Motor neuron (in vitro differentiated cells): ENCODE data around the gene ZMYND8. TPM values are rescaled to one million over a fixed set of nuclear protein-coding genes. Genes with fewer than 3 reads are reported as not detected.

Experiments used
- ATAC-seq, 8 experiments: fragments of 200-7000 bp; cut with Tn5 transposase; replicated peaks in 6 of 8; 2 replicates each; pipeline ENCODE4 v1.8.0; 2021; ENCODE audit warnings: mild to moderate bottlenecking in 8 of 8, moderate library complexity in 8 of 8
- H3K27ac ChIP-seq, 2 donors: fragments of 250-450 bp; sonication (Bioruptor Pico); 2 replicates each; pipeline ENCODE4 v1.9.0; 2021; ENCODE audit warnings: antibody characterized with exemption in 2 of 2, mild to moderate bottlenecking in 2 of 2, moderate library complexity in 1 of 2
- H3K4me1 ChIP-seq, 2 donors: fragments of 250-450 bp; sonication (Bioruptor Pico); replicated peaks in 1 of 2; 2 replicates each; pipeline ENCODE4 v1.6.1; 2021; ENCODE audit warnings: antibody characterized with exemption in 2 of 2, mild to moderate bottlenecking in 2 of 2, moderate library complexity in 1 of 2
- H3K4me3 ChIP-seq, 5 donors: fragments of 250-450 bp; sonication (Bioruptor Pico); 2 replicates each; pipeline ENCODE4 v1.9.0; 2021; ENCODE audit warnings: antibody characterized with exemption in 5 of 5, mild to moderate bottlenecking in 5 of 5, moderate library complexity in 4 of 5
- WGBS, 10 experiments: fragments of 450-650 bp; shearing (Covaris generic); methylation state at CpG; one replicate each; pipeline ENCODE4 v1.0.0; 2022; 5-methylcytosine and 5-hydroxymethylcytosine counted together
- in situ Hi-C, 9 experiments: fragments of 400-800 bp; cut with MboI; loops; one replicate each; pipeline ENCODE4 v1.15.0; 2021; ENCODE audit warnings: low sequenced_read_pairs in 9 of 9, low pct_unique_long_range_greater_than_20kb in 2 of 9; ENCODE audit not compliant: unreplicated experiment in 9 of 9
- total RNA-seq, 8 experiments: library from RNA; unstranded; fragments of 300-600 nt; gene quantifications; 2 replicates each; pipeline versions ENCODE4 v1.2.3 to v1.2.4, GENCODE V29; 2022

ZMYND8 gene
- total RNA-seq, 8 experiments from 2014 or later: 18.1 to 90.8 (median 36.7) TPM

- in situ Hi-C loops: no loop called here
- H3K4me3 ChIP-seq: no peak overlapping the region
- 78 to 100% (median 100%) methylated on average over 1 to 4 of the region's 4 CpGs; no CpG with 5 or more reads in 1 of the 10 experiments for WGBS, 10 experiments
- H3K27ac ChIP-seq: no peak overlapping the region
- H3K4me1 ChIP-seq: no peaks in the 10 kb centered on the region
- ATAC-seq: no peak
Observed at GRCh38 chr20:47305667-47306066, 50.8 kb downstream of the ZMYND8 start.

GRCh38 chr20:47304287-47304686 lies 52.2 kb downstream of the ZMYND8 start:
- 80 to 100% (median 94%) methylated on average over 1 to 3 of the region's 3 CpGs; no CpG with 5 or more reads in 2 of the 10 experiments for WGBS, 10 experiments
- in situ Hi-C loops: no loop called here
- Histone ChIP-seq H3K4me3 (no peak overlapping the region), H3K27ac (no peak overlapping the region), H3K4me1 (no peaks in the 10 kb centered on the region)
- ATAC-seq: peak in 5 of 8 experiments; percentile 15 to 96 (median 51)

- 80 to 100% (median 100%) methylated on average over 1 of the region's 2 CpGs; no CpG with 5 or more reads in 7 of the 10 experiments for WGBS, 10 experiments
- in situ Hi-C loops: no loop called here
- H3K27ac ChIP-seq: no peak overlapping the region
- ATAC-seq: no peak
- no peaks in the 10 kb centered on the region for H3K4me1 ChIP-seq
- no peak overlapping the region for H3K4me3 ChIP-seq
Observed at GRCh38 chr20:47303736-47304135, 52.8 kb downstream of the ZMYND8 start.

GRCh38 chr20:47300071-47300470 lies 56.4 kb downstream of the ZMYND8 start:
- Histone ChIP-seq H3K27ac (no peak overlapping the region), H3K4me1 (no peaks in the 10 kb centered on the region), H3K4me3 (no peak overlapping the region)
- in situ Hi-C loops: no loop called here
- 82 to 100% (median 100%) methylated on average over 2 to 4 of the region's 4 CpGs for WGBS, 10 experiments
- ATAC-seq: no peak

- ATAC-seq: no peak
- Histone ChIP-seq H3K27ac (no peak overlapping the region), H3K4me3 (no peak overlapping the region), H3K4me1 (no peaks in the 10 kb centered on the region)
- in situ Hi-C loops: loop anchor here in 1 of 9 experiments (25.0 kb wide), 1 partner anchor 89 kb away; no protein-coding TSS in a partner anchor
- 80 to 100% (median 95%) methylated on average over 3 to 8 of the region's 8 CpGs; no CpG with 5 or more reads in 1 of the 10 experiments for WGBS, 10 experiments
Observed at GRCh38 chr20:47298624-47299023, 57.9 kb downstream of the ZMYND8 start.

- no peak overlapping the region for H3K27ac ChIP-seq
- no peak overlapping the region for H3K4me3 ChIP-seq
- in situ Hi-C loops: loop anchor here in 1 of 9 experiments (25.0 kb wide), 1 partner anchor 90 kb away; no protein-coding TSS in a partner anchor
- ATAC-seq: no peak
- no peaks in the 10 kb centered on the region for H3K4me1 ChIP-seq
- 92 to 100% (median 94%) methylated on average over 1 to 4 of the region's 4 CpGs; no CpG with 5 or more reads in 4 of the 10 experiments for WGBS, 10 experiments
Observed at GRCh38 chr20:47297746-47298145, 58.8 kb downstream of the ZMYND8 start.

- WGBS, 10 experiments: 86 to 100% (median 94%) methylated on average over 2 to 6 of the region's 6 CpGs
- no peak for ATAC-seq
- in situ Hi-C loops: loop anchor here in 1 of 9 experiments (25.0 kb wide), 1 partner anchor 90 kb away; no protein-coding TSS in a partner anchor
- no peak overlapping the region for H3K27ac ChIP-seq
- H3K4me3 ChIP-seq: no peak overlapping the region
- H3K4me1 ChIP-seq: no peaks in the 10 kb centered on the region
Observed at GRCh38 chr20:47296950-47297349, 59.5 kb downstream of the ZMYND8 start.

- ATAC-seq: peak in 3 of 8 experiments; percentile 32 to 95 (median 45)
- H3K27ac ChIP-seq: no peak overlapping the region
- in situ Hi-C loops: loop anchor here in 1 of 9 experiments (25.0 kb wide), 1 partner anchor 91 kb away; no protein-coding TSS in a partner anchor
Observed at GRCh38 chr20:47295921-47296426, 60.5 kb downstream of the ZMYND8 start.

GRCh38 chr20:47295129-47295813 lies 61.2 kb downstream of the ZMYND8 start:
- peak in 1 of 8 experiments; percentile 12 for ATAC-seq
- no peak overlapping the region for H3K27ac ChIP-seq
- H3K4me3 ChIP-seq: no peak overlapping the region
- in situ Hi-C loops: loop anchor here in 1 of 9 experiments (25.0 kb wide), 1 partner anchor 92 kb away; no protein-coding TSS in a partner anchor
- WGBS, 10 experiments: 67 to 100% (median 93%) methylated on average over 1 to 6 of the region's 8 CpGs; no CpG with 5 or more reads in 2 of the 10 experiments
- no peaks in the 10 kb centered on the region for H3K4me1 ChIP-seq

More at GRCh38 chr20:47295921-47296426, 60.5 kb downstream of the ZMYND8 start:
- WGBS, 10 experiments: 36 to 100% (median 92%) methylated on average over 1 to 6 of the region's 6 CpGs; no CpG with 5 or more reads in 1 of the 10 experiments
- Histone ChIP-seq H3K4me3 (no peak overlapping the region), H3K4me1 (no peaks in the 10 kb centered on the region)

- in situ Hi-C loops: loop anchor here in 1 of 9 experiments (25.0 kb wide), 1 partner anchor 94 kb away; no protein-coding TSS in a partner anchor
- 50 to 90% (median 82%) methylated on average over 1 to 4 of the region's 4 CpGs; no CpG with 5 or more reads in 2 of the 10 experiments for WGBS, 10 experiments
- H3K4me1 ChIP-seq: peaks cover 0 to 7% of the 10 kb centered on the region in 2 donors
- no peak for ATAC-seq
- no peak overlapping the region for H3K27ac ChIP-seq
- no peak overlapping the region for H3K4me3 ChIP-seq
Observed at GRCh38 chr20:47293631-47294030, 62.9 kb downstream of the ZMYND8 start.

- Histone ChIP-seq H3K4me1 (peaks cover 0 to 7% of the 10 kb centered on the region in 2 donors), H3K4me3 (no peak overlapping the region), H3K27ac (no peak overlapping the region)
- in situ Hi-C loops: loop anchor here in 1 of 9 experiments (25.0 kb wide), 1 partner anchor 95 kb away; no protein-coding TSS in a partner anchor
- WGBS, 10 experiments: 94 to 100% (median 100%) methylated on average over 1 to 3 of the region's 6 CpGs; no CpG with 5 or more reads in 4 of the 10 experiments
- no peak for ATAC-seq
Observed at GRCh38 chr20:47292581-47292980, 63.9 kb downstream of the ZMYND8 start.

GRCh38 chr20:47290666-47291430 lies 65.7 kb downstream of the ZMYND8 start:
- WGBS, 10 experiments: 73 to 100% (median 94%) methylated on average over 1 to 9 of the region's 11 CpGs
- Histone ChIP-seq H3K4me1 (peaks cover 0 to 7% of the 10 kb centered on the region in 2 donors), H3K4me3 (no peak overlapping the region), H3K27ac (no peak overlapping the region)
- no peak for ATAC-seq
- in situ Hi-C loops: loop anchor here in 1 of 9 experiments (25.0 kb wide), 1 partner anchor 96 kb away; no protein-coding TSS in a partner anchor
